Peyer's patch (tissue), 4 donors: Measurements from ENCODE around the gene UBAC1. TPM values are rescaled to one million over a fixed set of nuclear protein-coding genes. Genes with fewer than 3 reads are reported as not detected.

ENCODE experiments used
- DNase-seq, 3 donors: peaks; one replicate each; pipeline ENCODE4 v3.0.0-alpha.2; 2017 to 2019
- H3K27ac ChIP-seq, 4 donors: fragments of 200-600 bp; sonication (generic); one replicate each; pipeline ENCODE4 v1.5.1; 2016 to 2019
- H3K27me3 ChIP-seq, 2 donors: fragments of 200-600 bp; sonication (generic); one replicate each; pipeline ENCODE4 v1.5.1; 2019
- H3K36me3 ChIP-seq, 3 donors: fragments of 200-600 bp; sonication (generic); one replicate each; pipeline ENCODE4 v1.5.1; 2016 to 2019
- H3K4me1 ChIP-seq, 4 donors: fragments of 200-600 bp; sonication (generic); one replicate each; pipeline ENCODE4 v1.5.1; 2016 to 2019
- H3K4me3 ChIP-seq, 4 donors: fragments of 200-600 bp; sonication (generic); 1 replicate in 3 of 4; 2 replicates in 1 of 4; pipeline ENCODE4 v1.5.1; 2016 to 2019; ENCODE audit warnings: mild to moderate bottlenecking in 1 of 4
- H3K9me3 ChIP-seq, 4 donors: fragments of 200-600 bp; sonication (generic); one replicate each; pipeline ENCODE4 v1.5.1; 2016 to 2019; ENCODE audit warnings: mild to moderate bottlenecking in 1 of 4
- CTCF ChIP-seq, 6 experiments: fragments of 450-650 bp in 4 of 6; fragments of 200-600 bp in 2 of 6; sonication (generic) in 1 of 6; IDR thresholded peaks; one replicate each; pipeline ENCODE4 v1.5.1; 2017 to 2019; ENCODE audit warnings: antibody characterized with exemption in 6 of 6, mild to moderate bottlenecking in 3 of 6, moderate library complexity in 1 of 6
- POLR2A ChIP-seq, 2 donors: fragments of 450-650 bp; IDR thresholded peaks; one replicate each; pipeline ENCODE4 v1.5.1; 2017; ENCODE audit warnings: antibody characterized with exemption in 2 of 2, mild to moderate bottlenecking in 2 of 2, moderate library complexity in 2 of 2
- total RNA-seq, 4 donors: library from RNA; depleted of rRNA; stranded (reverse); fragments of >200 nt; gene quantifications; one replicate each; pipeline ENCODE4 v1.1.0, GENCODE V29; 2016

Gene UBAC1
- total RNA-seq, 4 donors from 2014 or later, result 23.1 to 64.3 (median 43.9) TPM

- H3K4me3 ChIP-seq, result peak overlapping the region in 1 of 4 donors; percentile 24
- no peaks in the 10 kb centered on the region for H3K9me3 ChIP-seq
- peaks cover 0 to 38% (median 4%) of the 10 kb centered on the region in 4 donors for H3K4me1 ChIP-seq
These were observed 73.6 kb downstream of the UBAC1 start for GRCh38 chr9:135887585-135888050.

GRCh38 chr9:135887021-135887507, 74.1 kb downstream of the UBAC1 start:
- DNase-seq, result no peak

More at GRCh38 chr9:135887585-135888050, 73.6 kb downstream of the UBAC1 start:
- Histone ChIP-seq H3K27ac (peak overlapping the region in 1 of 4 donors; percentile 49), H3K36me3 (no peaks in the 10 kb centered on the region), H3K27me3 (no peaks in the 10 kb centered on the region)
- DNase-seq, result peak in 2 of 3 donors; percentile 57 to 61
- no peak for TF ChIP-seq POLR2A (IDR thresholded peaks at IDR 0.05)
- TF ChIP-seq CTCF (IDR thresholded peaks at IDR 0.05), result no peak

GRCh38 chr9:135886147-135886981, 74.8 kb downstream of the UBAC1 start:
- no peak overlapping the region for H3K27ac ChIP-seq
- DNase-seq, result no peak
- peaks cover 0 to 38% (median 4%) of the 10 kb centered on the region in 4 donors for H3K4me1 ChIP-seq
- TF ChIP-seq POLR2A (IDR thresholded peaks at IDR 0.05), result no peak
- no peak for TF ChIP-seq CTCF (IDR thresholded peaks at IDR 0.05)
- no peaks in the 10 kb centered on the region for H3K9me3 ChIP-seq
- H3K36me3 ChIP-seq, result peaks cover 0 to 5% (median 0%) of the 10 kb centered on the region in 3 donors
- H3K4me3 ChIP-seq, result no peak overlapping the region
- no peaks in the 10 kb centered on the region for H3K27me3 ChIP-seq

More at GRCh38 chr9:135887021-135887507, 74.1 kb downstream of the UBAC1 start:
- no peak for TF ChIP-seq POLR2A (IDR thresholded peaks at IDR 0.05)
- TF ChIP-seq CTCF (IDR thresholded peaks at IDR 0.05), result no peak
- peak overlapping the region in 1 of 4 donors; percentile 49 for H3K27ac ChIP-seq
- H3K9me3 ChIP-seq, result no peaks in the 10 kb centered on the region
- peaks cover 0 to 38% (median 4%) of the 10 kb centered on the region in 4 donors for H3K4me1 ChIP-seq
- H3K36me3 ChIP-seq, result no peaks in the 10 kb centered on the region
- peak overlapping the region in 1 of 4 donors; percentile 24 for H3K4me3 ChIP-seq
- no peaks in the 10 kb centered on the region for H3K27me3 ChIP-seq

- Histone ChIP-seq H3K36me3 (peaks cover 0 to 11% (median 0%) of the 10 kb centered on the region in 3 donors), H3K4me3 (no peak overlapping the region), H3K4me1 (peaks cover 0 to 27% (median 4%) of the 10 kb centered on the region in 4 donors), H3K27me3 (no peaks in the 10 kb centered on the region), H3K9me3 (no peaks in the 10 kb centered on the region), H3K27ac (no peak overlapping the region)
- TF ChIP-seq POLR2A (IDR thresholded peaks at IDR 0.05) (no peak), CTCF (IDR thresholded peaks at IDR 0.05) (no peak)
- no peak for DNase-seq
These were observed 75.9 kb downstream of the UBAC1 start for GRCh38 chr9:135885100-135885853.

- DNase-seq, result no peak
- TF ChIP-seq POLR2A (IDR thresholded peaks at IDR 0.05), result no peak
- TF ChIP-seq CTCF (IDR thresholded peaks at IDR 0.05), result no peak
- Histone ChIP-seq H3K27ac (no peak overlapping the region), H3K9me3 (no peaks in the 10 kb centered on the region), H3K27me3 (no peaks in the 10 kb centered on the region), H3K36me3 (peaks cover 0 to 11% (median 0%) of the 10 kb centered on the region in 3 donors), H3K4me1 (peaks cover 0 to 25% (median 4%) of the 10 kb centered on the region in 4 donors), H3K4me3 (no peak overlapping the region)
These were observed 76.7 kb downstream of the UBAC1 start for GRCh38 chr9:135884328-135885035.
